GM21423 (cell line): ENCODE measurements around the gene PCARE.
"Not testable (repeated sequence)": the region's sequence is repeated elsewhere in the genome, so short reads cannot be mapped to it uniquely, and the experiment has no call there.

Experiments used
- ATAC-seq: cut with Tn5 transposase; IDR thresholded peaks from one replicate; pipeline ENCODE4 v1.9.1; 2021; ENCODE audit warnings: mild to moderate bottlenecking, moderate library complexity; ENCODE audit not compliant: unreplicated experiment

Gene PCARE

GRCh38 chr2:29097569-29097968 lies 23.2 kb upstream of the PCARE start:
- no peak for ATAC-seq

DNA sequence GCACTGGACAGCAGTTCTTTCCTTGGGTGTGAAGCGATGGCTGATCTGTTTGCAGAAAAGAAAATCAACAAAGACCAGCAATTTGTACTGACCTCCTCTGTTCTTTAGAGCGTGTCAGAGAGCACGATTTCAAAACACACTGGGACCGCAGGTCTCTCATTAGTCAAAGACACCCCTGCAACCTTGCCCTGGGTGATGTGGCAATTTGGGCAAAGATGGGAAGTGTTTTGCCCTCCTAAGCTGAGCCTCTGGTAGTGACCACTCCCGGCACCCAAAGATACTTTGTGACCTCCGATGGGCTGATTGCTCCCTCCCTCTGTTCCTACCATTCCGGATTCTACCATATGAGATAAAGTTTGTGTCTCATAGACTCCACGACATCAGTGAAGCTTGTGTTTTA lies 22.6 kb upstream of the PCARE start:
- ATAC-seq, result no peak

DNA sequence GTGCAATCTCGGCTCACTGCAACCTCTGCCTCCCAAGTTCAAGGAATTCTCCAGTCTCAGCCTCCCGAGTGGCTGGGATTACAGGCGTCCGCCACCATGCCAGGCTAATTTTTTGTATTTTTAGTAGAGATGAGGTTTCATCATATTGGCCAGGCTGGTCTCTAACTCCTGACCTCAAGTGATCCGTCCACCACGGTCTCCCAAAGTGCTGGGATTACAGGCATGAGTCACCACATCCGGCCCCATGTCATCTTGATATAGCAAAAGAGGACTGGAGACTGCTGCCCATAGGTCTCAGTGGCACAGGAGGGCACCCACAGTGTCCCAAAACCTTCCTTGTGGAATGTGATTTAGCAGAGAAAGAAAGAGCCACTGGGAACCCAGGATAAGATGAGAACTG lies 16.0 kb upstream of the PCARE start:
- not testable (repeated sequence) for ATAC-seq

DNA sequence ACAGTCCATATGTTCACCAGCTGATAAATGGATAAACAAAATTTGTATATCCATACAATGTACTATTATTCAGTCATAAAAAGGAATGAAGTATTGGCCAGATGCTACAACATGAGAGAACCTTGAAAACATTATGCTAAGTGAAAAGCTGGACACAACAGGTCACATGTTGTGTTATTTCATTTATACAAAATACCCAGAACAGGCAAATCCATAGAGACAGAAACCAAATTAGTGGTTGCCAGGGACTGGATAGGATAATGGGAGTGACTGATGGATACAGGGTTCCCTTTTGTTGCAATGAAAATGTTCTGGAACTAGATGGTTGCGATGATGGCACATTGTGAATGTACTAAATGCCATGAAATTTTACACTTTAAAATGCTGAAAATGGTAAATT lies 10.2 kb upstream of the PCARE start:
- no peak for ATAC-seq

GRCh38 chr2:29082804-29083495 lies 8.6 kb upstream of the PCARE start:
- ATAC-seq, result peak; percentile 81

GRCh38 chr2:29080886-29081743 lies 6.8 kb upstream of the PCARE start:
- no peak for ATAC-seq

DNA sequence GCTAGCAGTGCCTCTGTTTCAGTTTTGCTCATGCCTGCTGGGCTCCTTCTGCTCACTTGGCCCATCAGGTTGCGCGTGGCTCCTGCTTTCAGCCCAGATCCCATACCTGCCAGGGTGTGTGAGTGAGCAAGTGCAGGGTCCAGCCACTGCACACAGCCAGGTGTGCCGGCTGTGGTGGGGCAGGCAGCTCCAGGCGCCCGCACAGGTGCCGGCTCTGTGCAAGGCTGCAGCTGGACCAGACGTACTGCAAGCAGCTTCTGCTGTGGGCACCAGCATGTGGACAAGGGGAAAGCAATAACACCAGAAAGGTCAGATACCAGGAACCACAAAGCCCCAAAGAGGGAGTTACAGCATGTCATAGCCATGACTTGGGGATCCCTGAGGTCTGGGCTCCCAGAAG lies 5.6 kb upstream of the PCARE start:
- ATAC-seq, result no peak

GRCh38 chr2:29075894-29076705 lies 1.8 kb upstream of the PCARE start:
- ATAC-seq, result no peak

GRCh38 chr2:29073933-29074332 lies 390 bp downstream of the PCARE start:
- no peak for ATAC-seq

- no peak for ATAC-seq
Measured at GRCh38 chr2:29072971-29073725, 1.2 kb downstream of the PCARE start.

- no peak for ATAC-seq
Measured at GRCh38 chr2:29072251-29072650, 2.1 kb downstream of the PCARE start.

GRCh38 chr2:29071032-29071975 lies 3.0 kb downstream of the PCARE start:
- no peak for ATAC-seq

DNA sequence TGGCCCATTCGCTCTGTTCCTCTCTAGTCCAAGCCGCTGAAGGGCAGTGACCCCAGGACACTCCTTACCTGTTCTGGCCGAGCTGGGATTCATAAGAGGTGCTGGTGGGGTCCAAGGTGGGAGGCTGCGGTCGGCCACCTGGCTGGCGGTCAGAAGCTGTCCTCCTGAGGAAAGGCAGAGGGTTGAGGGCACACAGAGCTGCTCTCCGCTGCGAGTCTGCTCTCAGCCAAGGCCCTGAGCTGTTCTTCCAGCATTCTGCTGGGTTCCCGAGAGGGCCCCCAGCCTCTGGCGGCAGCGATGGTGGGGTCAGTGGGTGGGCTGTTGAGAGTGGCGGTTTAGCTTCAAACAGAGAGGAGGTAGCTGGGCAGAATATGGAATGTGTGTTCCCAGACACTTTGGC lies 3.8 kb downstream of the PCARE start:
- ATAC-seq, result no peak

DNA sequence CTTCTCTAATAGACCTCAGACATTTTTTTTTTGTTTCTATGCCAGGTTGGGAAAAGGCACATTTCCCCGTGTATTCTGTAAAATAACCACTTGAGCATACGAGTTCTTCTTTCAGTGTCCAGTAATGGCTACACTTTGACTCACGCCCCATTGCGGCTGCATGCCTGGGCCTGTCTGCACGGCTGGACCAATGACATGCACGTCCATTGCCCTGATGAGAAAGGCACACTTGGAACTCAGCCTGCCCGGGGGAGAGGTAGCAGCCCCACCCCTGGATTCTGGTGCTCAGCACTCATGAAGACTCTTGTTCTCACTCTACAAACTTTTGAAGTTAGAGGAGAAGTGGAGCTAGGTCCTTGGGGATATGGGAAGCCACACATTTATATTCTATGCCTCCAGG lies 5.8 kb downstream of the PCARE start:
- no peak for ATAC-seq

DNA sequence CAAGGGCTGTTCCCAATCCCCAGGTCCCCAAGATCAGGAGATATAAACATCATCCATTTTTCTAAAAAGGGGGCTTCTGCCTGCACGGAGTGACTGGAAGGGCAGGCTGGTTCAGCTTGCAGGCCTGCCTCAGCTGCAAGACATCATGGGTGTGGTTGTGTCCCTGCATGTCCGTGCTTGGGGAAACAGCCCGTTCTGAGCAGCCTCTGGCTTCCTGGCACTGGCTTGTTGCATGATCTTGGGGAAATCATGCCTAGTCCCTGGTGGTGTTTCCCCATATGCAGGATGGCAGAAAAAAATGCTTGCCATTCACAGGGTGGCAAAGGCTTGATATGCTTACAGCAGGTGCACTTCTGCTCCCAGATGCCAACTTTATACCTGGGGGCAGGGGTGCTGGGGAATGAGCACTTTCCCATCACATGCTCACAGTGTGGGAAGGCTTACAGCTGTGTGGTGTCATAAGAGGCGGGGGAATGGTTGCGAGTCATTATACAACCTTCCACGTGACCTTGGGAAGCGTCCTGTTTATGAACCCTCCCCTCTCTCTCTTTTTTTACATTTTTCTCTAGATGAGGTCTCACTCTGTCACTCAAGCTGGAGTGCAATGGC lies 7.2 kb downstream of the PCARE start:
- ATAC-seq, result no peak

DNA sequence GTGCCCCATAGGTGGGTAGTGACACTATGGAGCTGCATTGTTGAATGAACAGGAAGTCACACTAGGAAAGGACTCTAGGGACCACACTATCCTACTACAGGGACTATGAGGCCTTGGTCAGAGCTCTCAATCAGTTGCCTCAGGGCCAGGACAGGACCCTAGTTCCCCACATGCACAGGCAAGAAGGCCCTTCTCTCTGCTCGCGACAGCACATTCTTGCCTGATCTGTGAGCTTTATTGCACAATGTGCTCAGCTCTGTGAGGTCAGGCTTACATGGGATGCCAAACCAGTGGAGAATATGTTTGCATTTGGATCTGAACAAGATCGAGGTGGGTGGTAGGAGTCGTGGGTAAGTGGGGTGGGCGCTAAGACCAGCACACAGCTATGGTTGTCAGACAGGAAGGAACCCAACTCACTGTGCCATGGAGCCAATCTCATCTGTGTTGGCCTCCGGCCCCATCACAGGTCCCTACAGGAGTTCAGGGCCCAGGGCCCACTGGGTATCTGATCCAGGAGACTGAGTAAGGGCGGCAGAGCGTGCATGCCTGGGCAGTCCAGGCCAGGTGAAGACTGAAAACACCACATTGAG lies 8.0 kb downstream of the PCARE start:
- ATAC-seq, result no peak

DNA sequence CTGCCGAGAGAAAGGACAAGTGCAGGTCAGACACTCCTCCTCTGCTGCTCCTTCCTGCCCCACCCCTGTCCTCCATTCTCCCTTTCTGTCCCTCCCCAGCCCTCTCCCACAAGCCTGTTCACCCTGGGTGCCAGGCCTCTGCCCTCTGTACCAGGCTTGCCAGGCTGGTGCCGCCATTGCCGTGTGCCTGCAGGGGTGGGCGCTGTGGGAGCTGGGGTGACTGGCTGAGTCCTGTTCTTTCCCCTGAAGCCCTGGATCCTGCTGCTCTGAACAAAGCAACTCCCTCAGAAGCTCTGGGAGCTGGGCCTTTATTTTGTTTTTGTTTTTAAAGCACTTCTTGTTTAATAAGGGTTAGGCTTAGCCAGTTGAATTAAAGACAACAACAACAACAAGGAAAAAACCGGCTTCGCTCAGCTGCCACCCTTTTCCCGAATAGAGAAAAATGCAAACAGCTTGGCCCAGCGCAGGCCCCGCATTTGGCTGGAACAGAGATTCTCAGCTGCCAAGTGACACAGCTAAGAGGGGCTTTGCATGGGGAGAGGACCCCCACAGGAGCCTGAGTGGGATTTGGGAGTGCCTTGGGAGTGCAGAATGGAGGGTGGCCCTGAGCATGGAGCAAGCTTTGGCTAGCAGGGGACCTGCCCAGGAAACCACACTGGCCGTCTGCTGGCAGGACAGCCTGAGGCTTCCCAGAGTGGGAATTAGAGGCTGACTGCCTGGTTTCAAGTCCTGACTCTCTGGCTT lies 9.1 kb downstream of the PCARE start:
- ATAC-seq, result no peak

DNA sequence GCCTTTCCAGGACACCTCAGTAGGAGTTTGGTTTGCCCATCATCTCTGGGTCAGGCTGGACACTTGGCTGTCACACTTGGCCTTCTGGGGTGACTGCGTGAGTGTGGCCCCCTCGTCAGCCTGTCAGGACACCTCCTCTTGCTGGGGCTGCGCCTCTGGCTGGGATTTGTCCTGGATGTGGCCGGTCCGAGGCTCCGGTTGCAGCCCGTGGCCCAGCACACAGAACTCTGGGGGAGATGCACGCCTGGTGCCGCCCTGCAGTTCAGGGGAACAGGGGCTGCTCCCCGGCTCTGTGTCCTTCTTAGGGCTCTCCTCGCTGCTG lies 9.6 kb downstream of the PCARE start:
- no peak for ATAC-seq
